KMS-11 (cell line): Measurements from ENCODE around the gene CALML6.
"Not testable (repeated sequence)": the region's sequence is repeated elsewhere in the genome, so short reads cannot be mapped to it uniquely, and the experiment has no call there.

Experiments used
- H2AFZ ChIP-seq: fragments of 200-600 bp; sonication (generic); 2 replicates; pipeline ENCODE4 v1.6.1; 2016; ENCODE audit warnings: antibody characterized with exemption, mixed run types, low read depth
- H3K27ac ChIP-seq: fragments of 200-600 bp; sonication (generic); 2 replicates; pipeline ENCODE4 v1.6.1; 2016; ENCODE audit warnings: mild to moderate bottlenecking, mixed run types
- H3K27me3 ChIP-seq: fragments of 200-600 bp; sonication (generic); 2 replicates; pipeline ENCODE4 v1.6.1; 2017; ENCODE audit warnings: mild to moderate bottlenecking, low read depth, mixed run types, moderate library complexity; ENCODE audit not compliant: insufficient read depth
- H3K36me3 ChIP-seq: fragments of 200-600 bp; sonication (generic); 2 replicates; pipeline ENCODE4 v1.6.1; 2017; ENCODE audit warnings: mild to moderate bottlenecking, mixed run types; ENCODE audit not compliant: insufficient read depth
- H3K4me1 ChIP-seq: fragments of 200-600 bp; sonication (generic); 2 replicates; pipeline ENCODE4 v1.6.1; 2016; ENCODE audit warnings: mild to moderate bottlenecking, low read depth, mixed run types; ENCODE audit not compliant: poor library complexity, severe bottlenecking
- H3K4me2 ChIP-seq: fragments of 200-600 bp; sonication (generic); 2 replicates; pipeline ENCODE4 v1.7.0; 2016; ENCODE audit warnings: mild to moderate bottlenecking, mixed run types
- H3K4me3 ChIP-seq: fragments of 200-600 bp; sonication (generic); IDR thresholded peaks from 2 replicates; pipeline ENCODE4 v1.6.1; 2017; ENCODE audit warnings: low read depth, low read length, mixed read lengths; ENCODE audit not compliant: insufficient read depth
- H3K79me2 ChIP-seq: fragments of 200-600 bp; sonication (generic); 2 replicates; pipeline ENCODE4 v1.6.1; 2016; ENCODE audit warnings: low read depth, mixed run types; ENCODE audit not compliant: insufficient read depth
- H3K9ac ChIP-seq: fragments of 200-600 bp; sonication (generic); 2 replicates; pipeline ENCODE4 v1.6.1; 2016; ENCODE audit warnings: mild to moderate bottlenecking, mixed run types
- H4K20me1 ChIP-seq: fragments of 200-600 bp; sonication (generic); 2 replicates; pipeline ENCODE4 v1.6.1; 2016; ENCODE audit warnings: mild to moderate bottlenecking, mixed run types; ENCODE audit not compliant: insufficient read depth
- CTCF ChIP-seq: fragments of 200-600 bp; sonication (generic); conservative IDR thresholded peaks from 2 replicates; pipeline ENCODE4 v1.6.1; 2017; ENCODE audit warnings: low read depth, mild to moderate bottlenecking, antibody characterized with exemption, low read length, moderate library complexity, mixed read lengths

The CALML6 gene

DNA sequence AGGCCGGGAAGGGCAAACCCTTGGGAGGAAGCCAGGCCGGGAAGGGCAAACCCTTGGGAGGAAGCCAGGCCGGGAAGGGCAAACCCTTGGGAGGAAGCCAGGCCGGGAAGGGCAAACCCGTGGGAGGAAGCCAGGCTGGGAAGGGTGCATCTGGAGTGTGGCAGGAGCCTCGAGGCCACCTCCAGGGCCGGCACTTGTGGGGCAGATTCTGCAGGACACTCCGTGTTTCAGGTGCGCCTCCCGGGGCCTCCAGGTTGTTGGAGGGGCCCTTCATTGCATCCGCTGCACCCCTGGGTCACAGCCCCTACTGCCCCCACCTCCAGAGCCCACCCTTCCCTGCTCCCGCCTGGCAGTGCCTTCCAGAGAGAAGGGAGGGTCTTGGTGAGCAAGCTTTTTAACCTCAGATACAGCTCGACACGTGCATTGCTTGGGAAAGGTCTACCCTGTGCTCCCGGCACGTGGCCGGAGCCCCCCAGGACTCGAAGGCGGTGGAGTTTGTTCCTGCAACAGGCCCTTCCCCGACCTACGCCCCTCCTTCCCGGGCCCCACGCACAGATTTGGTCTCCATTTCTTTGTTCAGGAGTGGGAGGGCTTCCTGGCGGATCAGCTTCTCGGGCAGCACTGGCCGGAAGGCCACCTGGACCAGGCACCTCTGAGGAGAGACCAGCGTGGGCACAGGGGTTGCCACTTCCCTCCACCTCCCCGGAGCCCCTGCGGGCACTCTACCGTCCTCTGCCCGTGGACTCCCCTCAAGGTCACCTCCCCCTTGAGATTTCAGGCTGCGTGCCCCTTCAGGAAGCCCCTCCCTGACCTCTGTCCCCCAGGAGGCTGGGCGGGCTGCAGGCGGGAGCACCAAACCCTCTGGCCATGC is 13.4 kb downstream of the CALML6 start:
- Histone ChIP-seq H3K4me3 (no peak overlapping the region), H3K36me3 (no peaks in the 10 kb centered on the region), H3K4me2 (no peak overlapping the region), H3K4me1 (no peaks in the 10 kb centered on the region), H2AFZ (no peak overlapping the region), H3K27me3 (peaks cover 60% of the 10 kb centered on the region), H3K79me2 (no peaks in the 10 kb centered on the region), H3K9ac (no peak overlapping the region), H4K20me1 (no peaks in the 10 kb centered on the region), H3K27ac (no peak overlapping the region)
- no peak for TF ChIP-seq CTCF

DNA sequence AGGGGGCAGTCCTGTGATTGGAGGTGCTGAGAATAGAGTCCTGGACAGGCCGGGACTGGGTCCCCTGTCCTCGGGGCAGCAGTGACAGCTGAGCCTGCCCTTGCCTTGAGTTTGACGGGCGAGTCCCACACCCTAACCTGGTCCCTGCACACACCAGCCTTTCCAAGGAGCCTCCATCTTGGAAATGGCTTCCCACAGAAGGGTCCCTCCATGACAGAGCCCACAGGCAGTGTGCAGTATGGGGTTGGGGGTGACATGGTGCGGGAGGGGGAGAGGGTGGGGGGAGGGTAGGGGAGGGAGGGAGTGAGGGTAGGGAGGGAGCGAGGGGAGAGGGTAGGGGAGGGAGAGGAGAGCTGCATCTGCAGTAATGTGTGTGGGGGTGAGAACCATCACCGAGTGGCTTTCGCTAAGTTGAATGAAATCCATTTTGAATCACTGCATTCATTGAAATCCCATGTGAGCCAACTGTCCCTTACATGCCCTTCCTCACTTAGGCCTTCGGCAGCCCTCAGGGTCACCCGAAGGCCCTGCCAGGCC is 14.1 kb downstream of the CALML6 start:
- Histone ChIP-seq H3K4me1 (no peaks in the 10 kb centered on the region), H4K20me1 (no peaks in the 10 kb centered on the region), H3K27me3 (peaks cover 62% of the 10 kb centered on the region), H3K4me2 (no peak overlapping the region), H3K36me3 (no peaks in the 10 kb centered on the region), H3K9ac (no peak overlapping the region), H3K79me2 (no peaks in the 10 kb centered on the region), H2AFZ (no peak overlapping the region), H3K27ac (no peak overlapping the region), H3K4me3 (no peak overlapping the region)
- no peak for TF ChIP-seq CTCF

DNA sequence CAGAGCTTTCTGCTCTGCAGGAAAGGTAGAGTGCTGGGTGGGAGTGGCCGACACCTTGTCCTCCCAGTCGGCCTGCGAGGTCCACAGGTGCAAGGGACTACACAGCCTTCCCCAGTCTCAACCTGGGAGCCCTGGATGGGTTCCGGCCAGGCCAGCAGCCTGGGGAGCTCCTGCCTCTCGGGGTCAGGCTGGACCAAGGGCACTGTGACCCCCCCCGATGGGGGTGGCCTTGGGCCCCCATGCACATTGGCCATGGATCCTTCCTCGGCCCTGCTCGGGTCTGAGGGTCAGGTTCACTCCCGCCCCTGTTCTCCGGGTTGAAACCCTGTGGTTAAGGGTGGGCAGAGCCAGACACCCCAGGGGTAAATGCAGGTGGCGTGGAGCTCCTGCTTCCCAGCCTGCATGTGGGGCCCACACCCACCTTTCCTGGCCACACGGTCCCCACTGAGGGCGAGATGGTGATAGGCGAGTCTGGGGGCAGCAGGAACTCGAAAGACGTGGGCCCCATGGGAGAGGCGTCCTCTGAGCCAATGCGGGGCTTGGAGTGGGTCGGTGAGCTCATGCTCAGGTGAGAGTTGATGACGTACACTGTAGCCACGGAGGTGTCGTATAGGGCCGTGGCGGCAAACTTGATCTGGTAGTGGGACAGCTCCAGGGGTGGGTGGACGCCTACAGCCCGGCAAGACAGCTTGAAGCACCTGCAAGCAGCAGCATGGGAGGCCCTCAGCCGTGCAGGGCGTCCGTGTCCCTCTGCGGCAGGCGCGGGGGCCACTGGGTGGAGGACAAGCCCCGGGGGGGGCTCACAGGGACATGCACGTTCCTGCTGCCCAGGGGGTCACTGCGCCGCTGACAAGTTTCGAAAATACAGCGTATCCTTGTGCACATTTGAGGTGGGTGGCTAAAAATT is 14.8 kb downstream of the CALML6 start:
- no peaks in the 10 kb centered on the region for H3K36me3 ChIP-seq
- H3K27ac ChIP-seq = no peak overlapping the region
- no peaks in the 10 kb centered on the region for H3K4me1 ChIP-seq
- TF ChIP-seq CTCF = no peak
- H3K9ac ChIP-seq = no peak overlapping the region
- no peak overlapping the region for H3K4me3 ChIP-seq
- no peak overlapping the region for H3K4me2 ChIP-seq
- peaks cover 56% of the 10 kb centered on the region for H3K27me3 ChIP-seq
- no peaks in the 10 kb centered on the region for H4K20me1 ChIP-seq
- H2AFZ ChIP-seq = no peak overlapping the region
- H3K79me2 ChIP-seq = no peaks in the 10 kb centered on the region

DNA sequence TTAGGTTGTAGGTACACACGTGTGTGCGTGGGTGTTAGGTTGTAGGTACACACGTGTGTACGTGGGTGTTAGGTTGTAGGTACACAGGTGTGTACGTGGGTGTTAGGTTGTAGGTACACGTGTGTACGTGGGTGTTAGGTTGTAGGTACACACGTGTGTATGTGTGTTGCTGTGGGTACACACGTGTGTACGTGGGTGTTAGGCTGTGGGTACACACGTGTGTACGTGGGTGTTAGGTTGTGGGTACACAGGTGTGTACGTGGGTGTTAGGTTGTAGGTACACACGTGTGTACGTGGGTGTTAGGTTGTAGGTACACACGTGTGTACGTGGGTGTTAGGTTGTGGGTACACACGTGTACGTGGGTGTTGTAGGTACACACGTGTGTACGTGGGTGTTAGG is 19.8 kb downstream of the CALML6 start:
- H3K4me3 ChIP-seq, H3K4me2 ChIP-seq, H3K27ac ChIP-seq, H3K36me3 ChIP-seq, H4K20me1 ChIP-seq, H3K79me2 ChIP-seq, H3K9ac ChIP-seq, H2AFZ ChIP-seq, H3K4me1 ChIP-seq: not testable (repeated sequence)
- peaks cover 62% of the 10 kb centered on the region for H3K27me3 ChIP-seq
